ENCODE results near the gene PWWP2A. TPM values are rescaled to one million over a fixed set of nuclear protein-coding genes. Genes with fewer than 3 reads are reported as not detected.

Gene PWWP2A
- polyA plus RNA-seq, 1 of the 3 experiments (the other 2 are of a cell fraction): 5.7 TPM

- no peak overlapping the region for H3K4me2 ChIP-seq
- H3K9me3 ChIP-seq: no peaks in the 10 kb centered on the region
These were observed 47.8 kb upstream of the PWWP2A start for GRCh38 chr5:160166973-160167623.

More at GRCh38 chr5:160166973-160167623, 47.8 kb upstream of the PWWP2A start:
- no peaks in the 10 kb centered on the region for H3K27me3 ChIP-seq (ENCODE audit: insufficient read depth)
- H3K27ac ChIP-seq (ENCODE audit: low read depth in 2 of 2, low read length in 1 of 2): peak overlapping the region; percentile 99 to 100
- ChIA-PET POLR2A (no interaction called here), CTCF (interaction anchor here (1.1 to 2.2 kb wide), 2 partner anchors 9 to 32 kb away, joined by 3 to 6 read pairs; no protein-coding TSS in a partner anchor)
- H3F3A ChIP-seq (replicated peaks; ENCODE audit: insufficient read depth): peaks cover 37% of the 10 kb centered on the region
- no peaks in the 10 kb centered on the region for H3K36me3 ChIP-seq (replicated peaks in 1 of 2; ENCODE audit: control insufficient read depth in 1 of 2, insufficient read depth in 2 of 2, low read length in 1 of 2)
- H3K9ac ChIP-seq: 0 out of 2 replicates have a peak overlapping the region, but pooled peaks have one; percentile 54
- H3K9me2 ChIP-seq: no peaks in the 10 kb centered on the region
- TF ChIP-seq PBX3 (IDR thresholded peaks at IDR 0.05) (no peak), ZBTB33 (IDR thresholded peaks at IDR 0.05; ENCODE audit: borderline replicate concordance, low read depth) (no peak), RCOR1 (IDR thresholded peaks at IDR 0.05; ENCODE audit: low read length) (no peak), GABPA (IDR thresholded peaks at IDR 0.05; ENCODE audit: low read depth) (no peak), USF1 (IDR thresholded peaks at IDR 0.05; ENCODE audit: borderline replicate concordance, low read depth) (no peak), RFX5 (IDR thresholded peaks at IDR 0.05; ENCODE audit: low read length) (no peak), ELF1 (IDR thresholded peaks at IDR 0.05) (no peak), SMC3 (IDR thresholded peaks at IDR 0.05; ENCODE audit: low read depth, low read length) (no peak), EZH2phosphoT487 (IDR thresholded peaks at IDR 0.05; ENCODE audit: borderline replicate concordance, low read depth) (no peak), NRF1 (IDR thresholded peaks at IDR 0.05; ENCODE audit: low read depth, low read length) (no peak), MAX (IDR thresholded peaks at IDR 0.05; ENCODE audit: low read depth) (no peak), MEF2A (IDR thresholded peaks at IDR 0.05; ENCODE audit: borderline replicate concordance, low read depth) (no peak), CTCF (IDR thresholded peaks at IDR 0.05) (no peak), FOSL2 (IDR thresholded peaks at IDR 0.05; ENCODE audit: borderline replicate concordance, low read depth) (no peak), MXI1 (IDR thresholded peaks at IDR 0.05; ENCODE audit: low read depth, low read length) (no peak), CHD2 (IDR thresholded peaks at IDR 0.05; ENCODE audit: low read length, partially characterized antibody) (no peak)
- H4K20me1 ChIP-seq (ENCODE audit: insufficient read depth): no peaks in the 10 kb centered on the region
- no peak for DNase-seq
- H2AFZ ChIP-seq (ENCODE audit: low read depth): peak overlapping the region; percentile 47
- 91% methylated on average over 10 of the region's 10 CpGs for WGBS (ENCODE audit: low lambda C conversion rate)
- no peaks in the 10 kb centered on the region for H3K79me2 ChIP-seq (ENCODE audit: insufficient read depth)
- no peak overlapping the region for H3K4me3 ChIP-seq (ENCODE audit: low read depth in 2 of 2, low read length in 1 of 2)
- H3K4me1 ChIP-seq (ENCODE audit: control insufficient read depth in 1 of 2, insufficient read depth in 2 of 2, low read depth in 1 of 2, low read length in 1 of 2): peaks cover 37 to 44% of the 10 kb centered on the region in 2 experiments
